K562 (cell line): Measurements from ENCODE around the gene SLC34A1. TPM values are rescaled to one million over a fixed set of nuclear protein-coding genes. Genes with fewer than 3 reads are reported as not detected.

Experiments
- ARID1B ChIP-seq: fragments of 450-650 bp; IDR thresholded peaks from 2 replicates; pipeline ENCODE4 v1.6.1; 2016; ENCODE audit warnings: antibody characterized with exemption, mild to moderate bottlenecking, inconsistent platforms
- CSDE1 ChIP-seq, 2 experiments: fragments of 450-650 bp; IDR thresholded peaks; 2 replicates each; pipeline ENCODE4 v1.6.1; 2016; ENCODE audit warnings: mild to moderate bottlenecking in 1 of 2
- CTCF ChIP-seq, 3 experiments: IDR thresholded peaks in 2 of 3; conservative IDR thresholded peaks in 1 of 3; 2 replicates each; pipeline ENCODE4 v1.5.1; 2011 to 2012; ENCODE audit warnings: low read length in 3 of 3, mild to moderate bottlenecking in 3 of 3, control low read depth in 2 of 3, improper control_type of control experiment in 1 of 3, inconsistent platforms in 1 of 3, low read depth in 1 of 3, mixed read lengths in 1 of 3, moderate library complexity in 1 of 3; ENCODE audit not compliant: insufficient read depth in 2 of 3
- E4F1 ChIP-seq: fragments of 250-450 bp; sonication (Bioruptor Pico); IDR thresholded peaks from 2 replicates; pipeline ENCODE4 v1.5.0; 2021; ENCODE audit warnings: mild to moderate bottlenecking, borderline replicate concordance
- ELF1 ChIP-seq: fragments of 200-800 bp; sonication (Bioruptor generic); IDR thresholded peaks from 2 replicates; pipeline ENCODE4 v1.6.1; 2016; ENCODE audit warnings: missing genetic modification characterization, missing compliant biosample characterization
- HDGF ChIP-seq: fragments of 450-650 bp; IDR thresholded peaks from 2 replicates; pipeline ENCODE4 v1.6.1; 2016
- KDM2B ChIP-seq: fragments of 250-450 bp; sonication (Bioruptor Pico); IDR thresholded peaks from 2 replicates; pipeline ENCODE4 v1.8.0; 2021; ENCODE audit warnings: mild to moderate bottlenecking, moderate library complexity
- KLF13 ChIP-seq: fragments of 450-650 bp; IDR thresholded peaks from 2 replicates; pipeline ENCODE4 v1.6.1; 2016; ENCODE audit warnings: missing genetic modification characterization, low read depth, mild to moderate bottlenecking, missing compliant biosample characterization, moderate library complexity, borderline replicate concordance
- MTA3 ChIP-seq: fragments of 450-650 bp; formaldehyde crosslinking; IDR thresholded peaks from 2 replicates; pipeline ENCODE4 v1.6.1; 2017; ENCODE audit warnings: mild to moderate bottlenecking, borderline replicate concordance
- NCOA4 ChIP-seq: fragments of 450-650 bp; IDR thresholded peaks from 2 replicates; pipeline ENCODE4 v1.6.1; 2018; ENCODE audit warnings: mild to moderate bottlenecking; ENCODE audit not compliant: partially characterized antibody
- NR2C2 ChIP-seq, 2 experiments: fragments of 200-800 bp in 1 of 2; sonication (Bioruptor generic) in 1 of 2; sonication (generic) in 1 of 2; formaldehyde crosslinking in 1 of 2; IDR thresholded peaks; 2 replicates each; pipeline versions ENCODE4 v1.6.1 to v1.8.0; 2016 to 2022; ENCODE audit warnings: mild to moderate bottlenecking in 1 of 2, missing compliant biosample characterization in 1 of 2, missing genetic modification characterization in 1 of 2, missing genetic modification reagents in 1 of 2
- POLR3A ChIP-seq: IDR thresholded peaks from 2 replicates; pipeline ENCODE4 v1.6.1; 2011; ENCODE audit warnings: borderline replicate concordance, mild to moderate bottlenecking, moderate library complexity; ENCODE audit not compliant: insufficient read length, insufficient read depth; ENCODE audit errors: extremely low read depth
- PYGO2 ChIP-seq: fragments of 450-650 bp; IDR thresholded peaks from 2 replicates; pipeline ENCODE4 v1.6.1; 2016; ENCODE audit warnings: mild to moderate bottlenecking, missing genetic modification characterization, moderate library complexity, missing compliant biosample characterization
- SMAD2 ChIP-seq: fragments of 150-350 bp; IDR thresholded peaks from 2 replicates; pipeline ENCODE4 v1.6.1; 2014; ENCODE audit warnings: low read depth, mild to moderate bottlenecking, low read length
- TFAP4 ChIP-seq: sonication (generic); formaldehyde crosslinking; IDR thresholded peaks from 2 replicates; pipeline ENCODE4 v1.8.0; 2022; ENCODE audit warnings: missing genetic modification reagents, mild to moderate bottlenecking, moderate library complexity, borderline replicate concordance
- THRB ChIP-seq: fragments of 450-650 bp; formaldehyde crosslinking; conservative IDR thresholded peaks from 2 replicates; pipeline ENCODE4 v1.4.0; 2022; ENCODE audit warnings: mild to moderate bottlenecking, missing genetic modification characterization
- XRCC5 ChIP-seq: fragments of 200-400 bp; formaldehyde crosslinking; IDR thresholded peaks from 2 replicates; pipeline ENCODE4 v1.6.1; 2017; ENCODE audit warnings: low read depth, mild to moderate bottlenecking, low read length
- ZC3H4 ChIP-seq: sonication (generic); formaldehyde crosslinking; IDR thresholded peaks from 2 replicates; pipeline ENCODE4 v1.9.0; 2021; ENCODE audit warnings: missing genetic modification reagents, borderline replicate concordance
- ZNF263 ChIP-seq: sonication (generic); formaldehyde crosslinking; IDR thresholded peaks from 2 replicates; pipeline ENCODE4 v1.8.0; 2022; ENCODE audit warnings: mild to moderate bottlenecking, missing genetic modification reagents, borderline replicate concordance
- polyA plus RNA-seq, 8 experiments: library from polyadenylated mRNA; depleted of rRNA in 4 of 8; stranded (reverse) in 5 of 8; unstranded in 3 of 8; fragments of >200 nt; fragmentation: Nextera tagmentation in 2 of 8; fragmentation: Illumina TruSeq in 1 of 8; extraction: Ambion mirVana in 2 of 8; extraction: Trizol in 1 of 8; gene quantifications; 2 replicates each; pipeline versions ENCODE4 v1.2.1 to v1.2.3, GENCODE V29; 2011 to 2014; ENCODE audit warnings: inconsistent platforms in 1 of 8, missing spikeins in 1 of 8
- total RNA-seq, 7 experiments: library from RNA; depleted of rRNA in 6 of 7; stranded (reverse); fragments of >200 nt in 6 of 7; fragmentation: Illumina TruSeq in 2 of 7; extraction: Trizol in 2 of 7; gene quantifications; 2 replicates each; pipeline versions ENCODE4 v1.2.1 to v1.2.3, GENCODE V29; 2011 to 2021; ENCODE audit warnings: low replicate concordance in 1 of 7

The SLC34A1 gene
- total and polyA plus RNA-seq, 9 of the 15 experiments (the other 6 are each of a cell fraction or from before 2014, with no cell fraction given) = not detected

- TF ChIP-seq CTCF (IDR thresholded peaks at IDR 0.05 in 2 of 3, conservative IDR thresholded peaks at IDR 0.05 in 1 of 3; ENCODE audit: insufficient read depth in 2 of 3, low read depth in 1 of 3, low read length in 3 of 3) (peak; percentile 71 to 89 (median 72)), KLF13 (tag) (no peak), ARID1B (no peak), HDGF (no peak), PYGO2 (no peak), NCOA4 (no peak), POLR3A (no peak), ZC3H4 (CRISPR knock-in tag) (0 out of 2 replicates have a peak, but pooled peaks have one; percentile 7), THRB (CRISPR knock-in tag) (0 out of 2 replicates have a peak, but pooled peaks have one; percentile 34), ELF1 (no peak), XRCC5 (peak; percentile 64; the same call in 1 of the 2 replicates), TFAP4 (no peak), ZNF263 (peak; percentile 57; the same call in 1 of the 2 replicates), CSDE1 (IDR thresholded peaks at IDR 0.05) (no peak), KDM2B (CRISPR knock-in tag) (no peak), SMAD2 (no peak), E4F1 (no peak), MTA3 (no peak), NR2C2 (CRISPR knock-in tag; IDR thresholded peaks at IDR 0.05) (no peak), NR2C2 (tag; IDR thresholded peaks at IDR 0.05) (no peak)
Observed at GRCh38 chr5:177368869-177369644, 15.2 kb upstream of the SLC34A1 start (continued).
